HG02763 (cell line): ENCODE data around the gene CAMK1.
A peak's percentile ranks its signal among the peaks of the same experiment; 100 is the strongest.
"Not testable (repeated sequence)": the region's sequence is repeated elsewhere in the genome, so short reads cannot be mapped to it uniquely, and the experiment has no call there.

Experiments
- ATAC-seq: cut with Tn5 transposase; IDR thresholded peaks from one replicate; pipeline ENCODE4 v1.9.1; 2021; ENCODE audit warnings: mild to moderate bottlenecking, moderate library complexity; ENCODE audit not compliant: unreplicated experiment

The CAMK1 gene

GRCh38 chr3:9776896-9777693 lies 7.3 kb upstream of the CAMK1 start:
- ATAC-seq, result no peak

GRCh38 chr3:9771007-9771406 lies 1.3 kb upstream of the CAMK1 start:
- not testable (repeated sequence) for ATAC-seq

- ATAC-seq, result no peak
Observed at GRCh38 chr3:9770276-9770812, 597 bp upstream of the CAMK1 start.

GRCh38 chr3:9769012-9769411 lies 735 bp downstream of the CAMK1 start:
- ATAC-seq, result no peak

- ATAC-seq, result no peak
Observed at GRCh38 chr3:9768141-9768775, 1.5 kb downstream of the CAMK1 start.

- ATAC-seq, result no peak
Observed at GRCh38 chr3:9767418-9767817, 2.3 kb downstream of the CAMK1 start.

GRCh38 chr3:9765865-9766264 lies 3.9 kb downstream of the CAMK1 start:
- no peak for ATAC-seq

- no peak for ATAC-seq
Observed at GRCh38 chr3:9762871-9763270, 6.9 kb downstream of the CAMK1 start.

GRCh38 chr3:9761919-9762318 lies 7.8 kb downstream of the CAMK1 start:
- ATAC-seq, result no peak

GRCh38 chr3:9760779-9761505 lies 8.8 kb downstream of the CAMK1 start:
- no peak for ATAC-seq

GRCh38 chr3:9757427-9757826 lies 12.3 kb downstream of the CAMK1 start:
- ATAC-seq, result no peak

- no peak for ATAC-seq
Observed at GRCh38 chr3:9754678-9755077, 15.1 kb downstream of the CAMK1 start.

- no peak for ATAC-seq
Observed at GRCh38 chr3:9750556-9751411, 19.0 kb downstream of the CAMK1 start.

- ATAC-seq, result peak; percentile 90
Observed at GRCh38 chr3:9749645-9750555, 19.8 kb downstream of the CAMK1 start, which contains the start of gene OGG1. Gene OGG1 (plus strand): TSS chr3:9749952. CDS start chr3:9750287, 335 bp downstream.

- ATAC-seq, result no peak
Observed at GRCh38 chr3:9749296-9749644, 20.5 kb downstream of the CAMK1 start.

- no peak for ATAC-seq
Observed at GRCh38 chr3:9748031-9748430, 21.7 kb downstream of the CAMK1 start.

GRCh38 chr3:9747267-9747666 lies 22.5 kb downstream of the CAMK1 start:
- no peak for ATAC-seq

GRCh38 chr3:9746330-9746729 lies 23.4 kb downstream of the CAMK1 start:
- no peak for ATAC-seq

- ATAC-seq, result no peak
Observed at GRCh38 chr3:9745521-9745920, 24.2 kb downstream of the CAMK1 start.

GRCh38 chr3:9744162-9744561 lies 25.6 kb downstream of the CAMK1 start:
- ATAC-seq, result no peak
